Progenitor cell of endocrine pancreas (in vitro differentiated cells): ENCODE results near the gene SERPINB2. TPM values are rescaled to one million over a fixed set of nuclear protein-coding genes. Genes with fewer than 3 reads are reported as not detected.
A peak's percentile ranks its signal among the peaks of the same experiment; 100 is the strongest.

Experiments
- DNase-seq: peaks from one replicate; pipeline ENCODE4 v3.0.0; 2021; ENCODE audit warnings: low spot score; ENCODE audit not compliant: unreplicated experiment
- H3K27ac Mint-ChIP-seq: 2 replicates; pipeline ENCODE4 v1.8.0; 2021; ENCODE audit warnings: mild to moderate bottlenecking, moderate library complexity, mixed read lengths
- H3K27me3 Mint-ChIP-seq: 2 replicates; pipeline ENCODE4 v1.8.0; 2021; ENCODE audit warnings: mixed read lengths
- H3K36me3 Mint-ChIP-seq: 2 replicates; pipeline ENCODE4 v1.8.0; 2022; ENCODE audit warnings: mixed read lengths; ENCODE audit not compliant: insufficient read depth
- H3K4me1 Mint-ChIP-seq: 2 replicates; pipeline ENCODE4 v1.8.0; 2021; ENCODE audit warnings: low read depth, mixed read lengths
- H3K4me3 Mint-ChIP-seq: 2 replicates; pipeline ENCODE4 v1.8.0; 2021; ENCODE audit warnings: low read depth, mild to moderate bottlenecking, moderate library complexity, mixed read lengths
- H3K9me3 Mint-ChIP-seq: 2 replicates; pipeline ENCODE4 v1.8.0; 2021; ENCODE audit warnings: low read depth, mixed read lengths
- CTCF ChIP-seq: fragments of 200-600 bp; sonication (generic); IDR thresholded peaks from one replicate; pipeline ENCODE4 v1.5.0; 2021; ENCODE audit warnings: antibody characterized with exemption, mild to moderate bottlenecking; ENCODE audit not compliant: unreplicated experiment
- long read RNA-seq: library from polyadenylated mRNA; unstranded; transcript quantifications from one replicate; pipeline ENCODE4 v2.0.0, GENCODE V29; 2020
- total RNA-seq: library from RNA; stranded (reverse); gene quantifications from 2 replicates; pipeline ENCODE4 v1.2.1, GENCODE V29; 2021

Gene SERPINB2
- total RNA-seq, result not detected in 2 replicates
- long read RNA-seq, result 0 reads

- no peak within 1 kb of the TSS for H3K27ac Mint-ChIP-seq
- no peaks in the 10 kb centered on the region for H3K36me3 Mint-ChIP-seq
- peaks cover 10% of the 10 kb centered on the region for H3K4me1 Mint-ChIP-seq
- peaks cover 3% of the 10 kb centered on the region for H3K27me3 Mint-ChIP-seq
- H3K9me3 Mint-ChIP-seq, result no peaks in the 10 kb centered on the region
- H3K4me3 Mint-ChIP-seq, result no peak within 1 kb of the TSS
- no peak for TF ChIP-seq CTCF
- no peak for DNase-seq
These were observed at the start of gene SERPINB2 for GRCh38 chr18:63887424-63887823. SERPINB2 (plus strand) TSS chr18:63887705; CDS start chr18:63891445, 3,740 bp downstream.

- Mint-ChIP-seq H3K9me3 (no peaks in the 10 kb centered on the region), H3K27me3 (no peaks in the 10 kb centered on the region), H3K4me1 (no peaks in the 10 kb centered on the region), H3K36me3 (no peaks in the 10 kb centered on the region), H3K27ac (no peak overlapping the region), H3K4me3 (no peak overlapping the region)
- TF ChIP-seq CTCF, result no peak
- no peak for DNase-seq
These were observed 44.5 kb upstream of the SERPINB2 start for GRCh38 chr18:63843008-63843407.

- no peak for DNase-seq
- no peak overlapping the region for H3K4me3 Mint-ChIP-seq
- no peak overlapping the region for H3K27ac Mint-ChIP-seq
- H3K27me3 Mint-ChIP-seq, result no peaks in the 10 kb centered on the region
- H3K9me3 Mint-ChIP-seq, result no peaks in the 10 kb centered on the region
- TF ChIP-seq CTCF, result peak; percentile 57
- no peaks in the 10 kb centered on the region for H3K4me1 Mint-ChIP-seq
- no peaks in the 10 kb centered on the region for H3K36me3 Mint-ChIP-seq
These were observed 43.3 kb upstream of the SERPINB2 start for GRCh38 chr18:63844254-63844653.

- no peaks in the 10 kb centered on the region for H3K9me3 Mint-ChIP-seq
These were observed 39.3 kb upstream of the SERPINB2 start for GRCh38 chr18:63848159-63848558.

GRCh38 chr18:63850020-63850419 is 37.5 kb upstream of the SERPINB2 start:
- H3K27ac Mint-ChIP-seq, result no peak overlapping the region
- H3K4me3 Mint-ChIP-seq, result no peak overlapping the region
- no peaks in the 10 kb centered on the region for H3K27me3 Mint-ChIP-seq
- peak; percentile 57 for TF ChIP-seq CTCF
- peaks cover 2% of the 10 kb centered on the region for H3K9me3 Mint-ChIP-seq
- no peaks in the 10 kb centered on the region for H3K36me3 Mint-ChIP-seq
- no peaks in the 10 kb centered on the region for H3K4me1 Mint-ChIP-seq
- no peak for DNase-seq

More at GRCh38 chr18:63848159-63848558, 39.3 kb upstream of the SERPINB2 start:
- Mint-ChIP-seq H3K36me3 (no peaks in the 10 kb centered on the region), H3K4me1 (no peaks in the 10 kb centered on the region), H3K4me3 (no peak overlapping the region), H3K27ac (no peak overlapping the region), H3K27me3 (no peaks in the 10 kb centered on the region)
- DNase-seq, result no peak
- peak; percentile 74 for TF ChIP-seq CTCF
